HepG2 (cell line): ENCODE results near the gene IFIH1. TPM values are rescaled to one million over a fixed set of nuclear protein-coding genes. Genes with fewer than 3 reads are reported as not detected.
A peak's percentile ranks its signal among the peaks of the same experiment; 100 is the strongest.

Source experiments
- ATAC-seq: fragments of 200-7000 bp; cut with Tn5 transposase; 3 replicates; pipeline ENCODE4 v1.9.1; 2020; ENCODE audit warnings: mild to moderate bottlenecking, moderate library complexity
- BruUV-seq: library from RNA; stranded (reverse); fragments of 400-500 nt; replicated peaks from 2 replicates; lab custom pipeline; 2021; lab: Mats Ljungman, UMichigan
- CTCF ChIA-PET: fragments of 300-600 bp; formaldehyde crosslinking; extraction: SDS; loops from one replicate; lab custom pipeline; 2021; ENCODE audit warnings: low total read pairs, inconsistent platforms, low intra/inter-chr PET ratio; lab: Yijun Ruan, JAX
- POLR2A ChIA-PET: fragments of 350-600 bp; sonication (Branson Sonifier 250); formaldehyde crosslinking; loops from one replicate; lab custom pipeline; 2020; ENCODE audit warnings: antibody characterized with exemption, inconsistent platforms; lab: Yijun Ruan, JAX
- DNase-seq: peaks from one replicate; pipeline ENCODE4 v3.0.0-alpha.2; 2015; ENCODE audit warnings: low spot score
- FAIRE-seq: peaks from 3 replicates; lab custom pipeline; 2011; peaks lifted over from hg19 to GRCh38; lab: Jason Lieb, UNC
- H2AFZ ChIP-seq: one replicate; pipeline ENCODE4 v1.6.1; 2011; ENCODE audit warnings: low read length, inconsistent platforms
- H3K27ac ChIP-seq: fragments of 300-600 bp; 3 replicates; pipeline ENCODE4 v1.8.0; 2011; ENCODE audit warnings: mixed run types, mild to moderate bottlenecking, mixed read lengths, low read length, inconsistent platforms; ENCODE audit not compliant: insufficient read depth; ENCODE audit errors: extremely low read length
- H3K27me3 ChIP-seq, 2 experiments: fragments of 200-600 bp in 1 of 2; 2 replicates in 1 of 2; 3 replicates in 1 of 2; pipeline versions ENCODE4 v1.6.0 to v1.8.0; 2011; ENCODE audit warnings: low read length in 2 of 2, mild to moderate bottlenecking in 2 of 2, moderate library complexity in 2 of 2, inconsistent platforms in 1 of 2; ENCODE audit not compliant: insufficient read depth in 2 of 2, control insufficient read depth in 1 of 2
- H3K36me3 ChIP-seq, 2 experiments: fragments of 200-600 bp in 1 of 2; replicated peaks in 1 of 2; 2 replicates in 1 of 2; 3 replicates in 1 of 2; pipeline versions ENCODE4 v1.5.1 to v1.8.0; 2011; ENCODE audit warnings: low read length in 2 of 2, inconsistent platforms in 1 of 2; ENCODE audit not compliant: insufficient read depth in 2 of 2, control insufficient read depth in 1 of 2
- H3K4me1 ChIP-seq: 2 replicates; pipeline ENCODE4 v1.5.1; 2012; ENCODE audit warnings: low read length, inconsistent platforms; ENCODE audit not compliant: insufficient read depth
- H3K4me2 ChIP-seq: 2 replicates; pipeline ENCODE4 v1.6.0; 2011; ENCODE audit warnings: low read depth, low read length, inconsistent platforms
- H3K4me3 ChIP-seq, 3 experiments: fragments of 200-600 bp in 1 of 3; sonication (generic), shearing (Covaris generic) in 1 of 3; replicated peaks in 1 of 3; 2 replicates each; pipeline ENCODE4 v1.5.1; 2011 to 2016; ENCODE audit warnings: low read length in 3 of 3, inconsistent platforms in 2 of 3, low read depth in 2 of 3, mild to moderate bottlenecking in 2 of 3, control low read depth in 1 of 3, mixed read lengths in 1 of 3; ENCODE audit not compliant: insufficient read depth in 1 of 3
- H3K79me2 ChIP-seq: one replicate; pipeline ENCODE4 v1.6.1; 2011; ENCODE audit warnings: low read length, inconsistent platforms; ENCODE audit not compliant: insufficient read depth
- H3K9ac ChIP-seq: 2 replicates; pipeline ENCODE4 v1.6.0; 2011; ENCODE audit warnings: mild to moderate bottlenecking, low read depth, low read length, inconsistent platforms; ENCODE audit not compliant: insufficient read depth
- H3K9me3 ChIP-seq: 2 replicates; pipeline ENCODE4 v1.5.1; 2012; ENCODE audit warnings: mild to moderate bottlenecking, low read length
- H4K20me1 ChIP-seq: 2 replicates; pipeline ENCODE4 v1.6.0; 2011; ENCODE audit warnings: inconsistent platforms, mild to moderate bottlenecking, low read length, moderate library complexity; ENCODE audit not compliant: insufficient read depth
- ARID3A ChIP-seq: IDR thresholded peaks from 2 replicates; pipeline ENCODE4 v1.6.1; 2012; ENCODE audit warnings: low read depth, low read length, improper control_type of control experiment
- CEBPB ChIP-seq: IDR thresholded peaks from 2 replicates; pipeline ENCODE4 v1.6.1; 2011; ENCODE audit warnings: low read depth, low read length, improper control_type of control experiment, borderline replicate concordance
- CREB1 ChIP-seq, 2 experiments: fragments of 450-650 bp in 1 of 2; IDR thresholded peaks; 2 replicates each; pipeline ENCODE4 v1.6.1; 2016 to 2017; ENCODE audit warnings: control low read depth in 1 of 2, mild to moderate bottlenecking in 1 of 2, missing compliant biosample characterization in 1 of 2, missing genetic modification characterization in 1 of 2
- CTCF ChIP-seq: sonication (generic); formaldehyde crosslinking; IDR thresholded peaks from 2 replicates; pipeline ENCODE4 v1.5.0; 2020; ENCODE audit warnings: mild to moderate bottlenecking, missing genetic modification reagents, moderate library complexity
- GATAD2A ChIP-seq: IDR thresholded peaks from 2 replicates; pipeline ENCODE4 v1.6.1; 2016
- HOMEZ ChIP-seq: IDR thresholded peaks from 2 replicates; pipeline ENCODE4 v1.6.1; 2016; ENCODE audit warnings: low read depth
- KDM5A ChIP-seq: fragments of 200-600 bp; sonication (generic); IDR thresholded peaks from 2 replicates; pipeline ENCODE4 v1.7.0; 2018; ENCODE audit warnings: antibody characterized with exemption, mild to moderate bottlenecking, low read length, borderline replicate concordance
- RAD21 ChIP-seq: fragments of 450-650 bp; formaldehyde crosslinking; IDR thresholded peaks from 2 replicates; pipeline ENCODE4 v1.5.0; 2020; ENCODE audit warnings: mild to moderate bottlenecking
- SMC3 ChIP-seq: IDR thresholded peaks from 2 replicates; pipeline ENCODE4 v1.6.1; 2011; ENCODE audit warnings: low read length, improper control_type of control experiment
- STAG1 ChIP-seq: sonication (generic); formaldehyde crosslinking; IDR thresholded peaks from 2 replicates; pipeline ENCODE4 v1.4.0; 2020; ENCODE audit warnings: missing genetic modification reagents
- YEATS2 ChIP-seq: sonication (generic); formaldehyde crosslinking; IDR thresholded peaks from 2 replicates; pipeline ENCODE4 v1.4.0; 2020; ENCODE audit warnings: missing genetic modification reagents, borderline replicate concordance
- ZNF136 ChIP-seq: sonication (generic); formaldehyde crosslinking; IDR thresholded peaks from 2 replicates; pipeline ENCODE4 v1.8.1; 2022; ENCODE audit warnings: low read depth, mild to moderate bottlenecking, moderate library complexity, missing genetic modification reagents
- WGBS: methylation state at CpG from one replicate; pipeline ENCODE4 v1.1.6; 2017; ENCODE audit warnings: low lambda C conversion rate; 5-methylcytosine and 5-hydroxymethylcytosine counted together
- in situ Hi-C: cut with HindIII; loops from 2 replicates; pipeline ENCODE4 v1.10.0; 2017; ENCODE audit warnings: low pct_unique_long_range_greater_than_20kb; ENCODE audit not compliant: extremely low pct_ligation_motif_present
- intact Hi-C: fragments of 100-400 bp; cut with micrococcal nuclease; formaldehyde crosslinking; loops from one replicate; pipeline ENCODE4 v1.10.0; 2022; ENCODE audit not compliant: unreplicated experiment
- polyA plus RNA-seq, 8 experiments: library from polyadenylated mRNA; depleted of rRNA in 3 of 8; stranded (reverse) in 7 of 8; unstranded in 1 of 8; fragments of >200 nt; fragmentation: Illumina TruSeq in 4 of 8; extraction: Trizol in 4 of 8; gene quantifications; 2 replicates each; pipeline versions ENCODE4 v1.2.1 to v1.2.3, GENCODE V29; 2011 to 2016; ENCODE audit warnings: low read depth in 4 of 8, missing spikeins in 1 of 8, mixed read lengths in 1 of 8; ENCODE audit not compliant: insufficient read depth in 1 of 8
- total RNA-seq, 5 experiments: library from RNA; depleted of rRNA; stranded (reverse); fragments of >200 nt; fragmentation: Illumina TruSeq; extraction: Trizol; gene quantifications; 2 replicates each; pipeline ENCODE4 v1.2.3, GENCODE V29; 2016; ENCODE audit warnings: low read depth in 1 of 5

IFIH1 gene
- total and polyA plus RNA-seq, 2 of the 13 experiments (the other 11 are each of a cell fraction or from before 2014, with no cell fraction given), result 1.5 to 11.5 TPM

- in situ Hi-C loops, result loop anchor here (25.0 kb wide), 1 partner anchor 315 kb away; no protein-coding TSS in a partner anchor
- Histone ChIP-seq H2AFZ (no peak overlapping the region), H3K4me1 (no peaks in the 10 kb centered on the region), H3K27me3 (no peaks in the 10 kb centered on the region), H3K4me3 (no peak overlapping the region), H3K4me2 (no peak overlapping the region), H3K27ac (no peak overlapping the region), H3K79me2 (no peaks in the 10 kb centered on the region), H3K36me3 (no peaks in the 10 kb centered on the region), H3K9ac (no peak overlapping the region), H4K20me1 (no peaks in the 10 kb centered on the region), H3K9me3 (no peaks in the 10 kb centered on the region)
- 82% methylated on average over 1 of the region's 1 CpG for WGBS
- FAIRE-seq, result no peak
- intact Hi-C loops, result loop anchor here (1.0 kb wide), 1 partner anchor 16 kb away; the partner anchor contains the start of gene IFIH1
- POLR2A ChIA-PET, result no interaction called here
- no peak for TF ChIP-seq KDM5A
- 0 out of 2 replicates have a peak, but pooled peaks have one; percentile 7 for TF ChIP-seq CEBPB
- CTCF ChIA-PET, result interaction anchor here (1.1 to 1.9 kb wide), 4 partner anchors 17 to 715 kb away, joined by 3 to 10 read pairs (median 4); no protein-coding TSS in a partner anchor
- DNase-seq, result no peak
- ATAC-seq, result no peak
- BruUV-seq, result no TSS peak
Measured at GRCh38 chr2:162301877-162302276, 16.6 kb downstream of the IFIH1 start.

GRCh38 chr2:162301151-162301804, 17.2 kb downstream of the IFIH1 start:
- WGBS, result 6% methylated on average over 6 of the region's 6 CpGs
- DNase-seq (peak; percentile 62), FAIRE-seq (no peak), ATAC-seq (peak; percentile 87)
- Histone ChIP-seq H2AFZ (no peak overlapping the region), H3K36me3 (no peaks in the 10 kb centered on the region), H3K27ac (no peak overlapping the region), H3K4me3 (no peak overlapping the region), H3K9me3 (no peaks in the 10 kb centered on the region), H4K20me1 (no peaks in the 10 kb centered on the region), H3K9ac (no peak overlapping the region), H3K4me1 (no peaks in the 10 kb centered on the region), H3K79me2 (no peaks in the 10 kb centered on the region), H3K4me2 (no peak overlapping the region), H3K27me3 (no peaks in the 10 kb centered on the region)
- in situ Hi-C loops (loop anchor here (25.0 kb wide), 1 partner anchor 314 kb away; no protein-coding TSS in a partner anchor), intact Hi-C loops (loop anchor here (1.0 kb wide), 1 partner anchor 17 kb away; the partner anchor contains the start of gene IFIH1)
- no TSS peak for BruUV-seq
- POLR2A ChIA-PET, result no interaction called here
- CTCF ChIA-PET, result interaction anchor here (1.1 to 1.9 kb wide), 4 partner anchors 18 to 715 kb away, joined by 3 to 10 read pairs (median 4); no protein-coding TSS in a partner anchor
- TF ChIP-seq RAD21 (CRISPR knock-in tag) (peak; percentile 12; the same call in 1 of the 2 replicates), GATAD2A (CRISPR knock-in tag) (0 out of 2 replicates have a peak, but pooled peaks have one; percentile 14), HOMEZ (CRISPR knock-in tag) (peak; percentile 41; the same call in 1 of the 2 replicates), ZNF136 (no peak), YEATS2 (CRISPR knock-in tag) (no peak), ARID3A (peak; percentile 92), STAG1 (peak; percentile 64), CREB1 (IDR thresholded peaks at IDR 0.05) (no peak), CREB1 (CRISPR knock-in tag; IDR thresholded peaks at IDR 0.05) (peak; percentile 20; the same call in 1 of the 2 replicates), SMC3 (peak; percentile 56), CTCF (CRISPR knock-in tag) (peak; percentile 80)
